Endothelial cell of umbilical vein (primary cell): ENCODE results near the gene WARS2. TPM values are rescaled to one million over a fixed set of nuclear protein-coding genes. Genes with fewer than 3 reads are reported as not detected.

Experiments used
- BruUV-seq: library from RNA; stranded (reverse); fragments of 400-500 nt; replicated peaks from 2 replicates; lab custom pipeline; 2021; lab: Mats Ljungman, UMichigan
- CTCF ChIA-PET: fragments of 300-600, 350-600 bp; sonication (Branson Sonifier 250); formaldehyde crosslinking; loops from one replicate; lab custom pipeline; 2021; ENCODE audit warnings: antibody characterized with exemption, inconsistent platforms; lab: Charles Lee
- POLR2A ChIA-PET: fragments of 300-600, 350-600 bp; sonication (Branson Sonifier 250); formaldehyde crosslinking; loops from one replicate; lab custom pipeline; 2021; ENCODE audit warnings: antibody characterized with exemption, inconsistent platforms; lab: Charles Lee
- DNase-seq: peaks from one replicate; pipeline ENCODE4 v3.0.0-alpha.2; 2011; ENCODE audit warnings: low read depth, low spot score
- FAIRE-seq: peaks from 2 replicates; lab custom pipeline; 2011; peaks lifted over from hg19 to GRCh38; lab: Jason Lieb, UNC
- H2AFZ ChIP-seq: 2 replicates; pipeline ENCODE4 v1.6.0; 2012; ENCODE audit warnings: low read depth, low read length, control low read depth, inconsistent platforms
- H3K27ac ChIP-seq: 2 replicates; pipeline ENCODE4 v1.5.1; 2011; ENCODE audit warnings: low read depth, mild to moderate bottlenecking, control low read depth, low read length, moderate library complexity; ENCODE audit not compliant: insufficient read depth
- H3K27me3 ChIP-seq, 2 experiments: 2 replicates each; pipeline versions ENCODE4 v1.6.0 to v1.6.1; 2011; ENCODE audit warnings: low read length in 2 of 2, mixed read lengths in 1 of 2; ENCODE audit not compliant: control insufficient read depth in 2 of 2, insufficient read depth in 2 of 2
- H3K36me3 ChIP-seq, 2 experiments: 2 replicates in 1 of 2; 3 replicates in 1 of 2; pipeline ENCODE4 v1.5.1; 2011; ENCODE audit warnings: low read length in 2 of 2, mild to moderate bottlenecking in 1 of 2, moderate library complexity in 1 of 2; ENCODE audit not compliant: control insufficient read depth in 2 of 2, insufficient read depth in 2 of 2; ENCODE audit errors: extremely low read depth in 1 of 2
- H3K4me1 ChIP-seq: 3 replicates; pipeline ENCODE4 v1.5.1; 2011; ENCODE audit warnings: mild to moderate bottlenecking, low read length; ENCODE audit not compliant: control insufficient read depth, insufficient read depth; ENCODE audit errors: extremely low read depth
- H3K4me2 ChIP-seq: 2 replicates; pipeline ENCODE4 v1.6.1; 2011; ENCODE audit warnings: low read length, control low read depth, mixed read lengths; ENCODE audit not compliant: insufficient read depth
- H3K4me3 ChIP-seq, 3 experiments: fragments of 200-600 bp in 1 of 3; sonication (generic), shearing (Covaris generic) in 1 of 3; replicated peaks in 1 of 3; 2 replicates each; pipeline ENCODE4 v1.5.1; 2011 to 2016; ENCODE audit warnings: control low read depth in 3 of 3, low read length in 3 of 3, mild to moderate bottlenecking in 2 of 3, inconsistent platforms in 1 of 3, low read depth in 1 of 3, moderate library complexity in 1 of 3; ENCODE audit not compliant: insufficient read depth in 1 of 3
- H3K79me2 ChIP-seq: 2 replicates; pipeline ENCODE4 v1.6.0; 2012; ENCODE audit warnings: low read length, inconsistent platforms; ENCODE audit not compliant: control insufficient read depth, insufficient read depth
- H3K9ac ChIP-seq: replicated peaks from 2 replicates; pipeline ENCODE3; 2011; ENCODE audit warnings: low read length, control low read depth; ENCODE audit not compliant: insufficient read depth; ENCODE audit errors: extremely low read depth
- H3K9me1 ChIP-seq: replicated peaks from 3 replicates; pipeline ENCODE4 v1.6.0; 2011; ENCODE audit warnings: mild to moderate bottlenecking, low read length; ENCODE audit not compliant: control insufficient read depth, insufficient read depth; ENCODE audit errors: extremely low read depth
- H3K9me3 ChIP-seq: replicated peaks from 2 replicates; pipeline ENCODE4 v1.5.1; 2012; ENCODE audit warnings: low read length, inconsistent platforms; ENCODE audit not compliant: control insufficient read depth, insufficient read depth
- H4K20me1 ChIP-seq: replicated peaks from 2 replicates; pipeline ENCODE3; 2011; ENCODE audit warnings: mild to moderate bottlenecking, low read length; ENCODE audit not compliant: control insufficient read depth, insufficient read depth; ENCODE audit errors: extremely low read depth
- EZH2 ChIP-seq: IDR thresholded peaks from 2 replicates; pipeline ENCODE4 v1.6.1; 2012; ENCODE audit warnings: borderline replicate concordance, low read depth, mild to moderate bottlenecking, moderate library complexity, low read length, inconsistent platforms; ENCODE audit not compliant: severe bottlenecking
- FOS ChIP-seq: IDR thresholded peaks from 2 replicates; pipeline ENCODE4 v1.6.1; 2011; ENCODE audit warnings: mild to moderate bottlenecking, low read length, moderate library complexity, borderline replicate concordance; ENCODE audit not compliant: insufficient read depth
- GATA2 ChIP-seq: IDR thresholded peaks from 2 replicates; pipeline ENCODE4 v1.7.0; 2011; ENCODE audit warnings: low read depth, mild to moderate bottlenecking, moderate library complexity, mixed read lengths, low read length; ENCODE audit not compliant: insufficient read length, insufficient read depth
- JUN ChIP-seq: IDR thresholded peaks from 2 replicates; pipeline ENCODE4 v1.6.1; 2011; ENCODE audit warnings: borderline replicate concordance, low read depth; ENCODE audit not compliant: insufficient read length, insufficient read depth
- MYC ChIP-seq: IDR thresholded peaks from one replicate; pipeline ENCODE4 v1.6.1; 2011; ENCODE audit warnings: mild to moderate bottlenecking, low read depth, low read length
- POLR2A ChIP-seq: IDR thresholded peaks from 2 replicates; pipeline ENCODE4 v1.6.1; 2012; ENCODE audit warnings: low read depth, mild to moderate bottlenecking, control low read depth, low read length
- POLR2AphosphoS5 ChIP-seq: IDR thresholded peaks from 2 replicates; pipeline ENCODE4 v1.6.1; 2012; ENCODE audit warnings: low read depth, mild to moderate bottlenecking, control low read depth, low read length, moderate library complexity; ENCODE audit not compliant: insufficient read depth
- dilution Hi-C: fragments of 300-500 bp; cut with MboI; formaldehyde crosslinking; loops from one replicate; pipeline ENCODE4 v1.15.0; 2019; ENCODE audit warnings: low sequenced_read_pairs; ENCODE audit not compliant: extremely low pct_ligation_motif_present
- intact Hi-C: fragments of 100-400 bp; cut with micrococcal nuclease; formaldehyde crosslinking; loops from one replicate; pipeline ENCODE4 v1.10.0; 2022
- polyA plus RNA-seq, 4 experiments: library from polyadenylated mRNA; depleted of rRNA in 3 of 4; stranded (reverse) in 3 of 4; unstranded in 1 of 4; fragments of >200 nt; gene quantifications; 2 replicates each; pipeline versions ENCODE4 v1.2.1 to v1.2.3, GENCODE V29; 2011 to 2012; ENCODE audit warnings: missing spikeins in 1 of 4
- total RNA-seq: library from RNA; stranded (reverse); gene quantifications from 2 replicates; pipeline ENCODE4 v1.2.3, GENCODE V29; 2021
- TF ChIP-seq, protein P1 (sequence below): IDR thresholded peaks from 2 replicates; pipeline ENCODE4 v1.6.1; 2011; ENCODE audit not compliant: insufficient read depth, insufficient read length
- TF ChIP-seq, protein P2 (sequence below), 2 donors: IDR thresholded peaks; 1 replicate in 1 of 2; 2 replicates in 1 of 2; pipeline ENCODE4 v1.5.1; 2011; ENCODE audit warnings: low read length in 2 of 2, mild to moderate bottlenecking in 2 of 2, moderate library complexity in 2 of 2, control low read depth in 1 of 2, inconsistent platforms in 1 of 2, low read depth in 1 of 2; ENCODE audit not compliant: insufficient read depth in 1 of 2; ENCODE audit errors: extremely low read depth in 1 of 2

Gene WARS2
- total and polyA plus RNA-seq, 2 donors (not counting 3 experiments of a cell fraction or from before 2014, with no cell fraction given) = 5.9 to 11.8 TPM

DNA sequence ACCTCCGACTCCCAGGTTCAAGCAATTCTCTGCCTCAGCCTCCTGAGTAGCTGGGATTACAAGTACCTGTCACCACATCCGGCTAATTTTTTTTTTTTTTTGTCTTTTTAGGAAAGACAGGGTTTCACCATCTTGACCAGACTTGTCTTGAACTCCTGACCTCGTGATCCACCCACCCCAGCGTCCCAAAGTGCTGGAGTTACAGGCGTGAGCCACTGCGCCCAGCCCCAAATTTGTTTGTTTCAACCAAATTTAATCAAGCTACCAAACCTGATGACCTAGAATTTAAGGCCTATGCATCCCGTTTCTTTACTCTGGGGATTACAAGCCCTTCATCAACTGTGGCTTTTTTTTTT lies 94.0 kb downstream of the WARS2 start:
- ChIA-PET CTCF (interaction anchor here (0.7 to 2.0 kb wide), 3 partner anchors 20 to 80 kb away, joined by 3 to 4 read pairs (median 3); no protein-coding TSS in a partner anchor), POLR2A (no interaction called here)
- Histone ChIP-seq H3K36me3 (no peaks in the 10 kb centered on the region), H3K9me3 (no peaks in the 10 kb centered on the region), H3K4me1 (no peaks in the 10 kb centered on the region), H2AFZ (no peak overlapping the region), H3K9ac (no peak overlapping the region), H3K4me3 (no peak overlapping the region), H4K20me1 (no peaks in the 10 kb centered on the region), H3K4me2 (no peak overlapping the region), H3K79me2 (no peaks in the 10 kb centered on the region), H3K27me3 (no peaks in the 10 kb centered on the region), H3K27ac (no peak overlapping the region), H3K9me1 (no peaks in the 10 kb centered on the region)
- TF ChIP-seq, protein P1, sequence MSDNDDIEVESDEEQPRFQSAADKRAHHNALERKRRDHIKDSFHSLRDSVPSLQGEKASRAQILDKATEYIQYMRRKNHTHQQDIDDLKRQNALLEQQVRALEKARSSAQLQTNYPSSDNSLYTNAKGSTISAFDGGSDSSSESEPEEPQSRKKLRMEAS = no peak
- TF ChIP-seq POLR2A (no peak), POLR2AphosphoS5 (no peak), GATA2 (no peak), MYC (no peak), JUN (no peak), EZH2 (no peak), FOS (no peak)
- TF ChIP-seq, protein P2, sequence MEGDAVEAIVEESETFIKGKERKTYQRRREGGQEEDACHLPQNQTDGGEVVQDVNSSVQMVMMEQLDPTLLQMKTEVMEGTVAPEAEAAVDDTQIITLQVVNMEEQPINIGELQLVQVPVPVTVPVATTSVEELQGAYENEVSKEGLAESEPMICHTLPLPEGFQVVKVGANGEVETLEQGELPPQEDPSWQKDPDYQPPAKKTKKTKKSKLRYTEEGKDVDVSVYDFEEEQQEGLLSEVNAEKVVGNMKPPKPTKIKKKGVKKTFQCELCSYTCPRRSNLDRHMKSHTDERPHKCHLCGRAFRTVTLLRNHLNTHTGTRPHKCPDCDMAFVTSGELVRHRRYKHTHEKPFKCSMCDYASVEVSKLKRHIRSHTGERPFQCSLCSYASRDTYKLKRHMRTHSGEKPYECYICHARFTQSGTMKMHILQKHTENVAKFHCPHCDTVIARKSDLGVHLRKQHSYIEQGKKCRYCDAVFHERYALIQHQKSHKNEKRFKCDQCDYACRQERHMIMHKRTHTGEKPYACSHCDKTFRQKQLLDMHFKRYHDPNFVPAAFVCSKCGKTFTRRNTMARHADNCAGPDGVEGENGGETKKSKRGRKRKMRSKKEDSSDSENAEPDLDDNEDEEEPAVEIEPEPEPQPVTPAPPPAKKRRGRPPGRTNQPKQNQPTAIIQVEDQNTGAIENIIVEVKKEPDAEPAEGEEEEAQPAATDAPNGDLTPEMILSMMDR (IDR thresholded peaks at IDR 0.05; ENCODE audit: extremely low read depth in 1 of 2, insufficient read depth in 1 of 2, low read depth in 1 of 2, low read length in 2 of 2) = no peak
- BruUV-seq = no TSS peak
- FAIRE-seq (no peak), DNase-seq (no peak)
- intact Hi-C loops (no loop called here), dilution Hi-C loops (no loop called here)
